Testis (tissue), 2 donors: ENCODE data around the gene POMT2.

Experiments used
- POLR2A ChIP-seq: fragments of 450-650 bp; IDR thresholded peaks from one replicate; pipeline ENCODE4 v1.6.1; 2017; ENCODE audit warnings: antibody characterized with exemption, mild to moderate bottlenecking, moderate library complexity
- TF ChIP-seq, protein P1 (sequence below), 3 experiments: fragments of 450-650 bp in 2 of 3; fragments of 200-600 bp in 1 of 3; sonication (generic) in 1 of 3; IDR thresholded peaks; one replicate each; pipeline ENCODE4 v1.5.1; 2016 to 2019; ENCODE audit warnings: antibody characterized with exemption in 3 of 3, mild to moderate bottlenecking in 2 of 3, moderate library complexity in 1 of 3

DNA sequence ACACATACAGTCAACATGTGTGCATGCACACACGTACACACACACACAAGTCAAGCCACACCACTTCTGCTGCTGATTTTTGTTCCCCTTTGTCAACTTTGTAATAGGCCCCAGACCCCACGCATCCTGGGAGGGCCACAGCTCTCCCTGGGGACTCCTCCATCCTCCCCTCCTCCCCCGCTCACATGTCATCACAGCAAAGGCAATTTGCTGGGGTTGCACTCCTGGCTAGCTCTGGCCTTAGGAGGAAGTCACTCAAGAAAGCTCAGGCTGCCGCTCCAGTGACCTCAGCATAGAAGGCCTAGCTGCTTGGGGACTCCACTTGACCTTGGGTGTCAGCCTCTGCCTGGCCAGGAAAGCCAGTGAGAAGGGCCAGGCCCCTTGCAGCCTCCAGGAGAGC lies 76.8 kb downstream of the POMT2 start:
- TF ChIP-seq, protein P1, sequence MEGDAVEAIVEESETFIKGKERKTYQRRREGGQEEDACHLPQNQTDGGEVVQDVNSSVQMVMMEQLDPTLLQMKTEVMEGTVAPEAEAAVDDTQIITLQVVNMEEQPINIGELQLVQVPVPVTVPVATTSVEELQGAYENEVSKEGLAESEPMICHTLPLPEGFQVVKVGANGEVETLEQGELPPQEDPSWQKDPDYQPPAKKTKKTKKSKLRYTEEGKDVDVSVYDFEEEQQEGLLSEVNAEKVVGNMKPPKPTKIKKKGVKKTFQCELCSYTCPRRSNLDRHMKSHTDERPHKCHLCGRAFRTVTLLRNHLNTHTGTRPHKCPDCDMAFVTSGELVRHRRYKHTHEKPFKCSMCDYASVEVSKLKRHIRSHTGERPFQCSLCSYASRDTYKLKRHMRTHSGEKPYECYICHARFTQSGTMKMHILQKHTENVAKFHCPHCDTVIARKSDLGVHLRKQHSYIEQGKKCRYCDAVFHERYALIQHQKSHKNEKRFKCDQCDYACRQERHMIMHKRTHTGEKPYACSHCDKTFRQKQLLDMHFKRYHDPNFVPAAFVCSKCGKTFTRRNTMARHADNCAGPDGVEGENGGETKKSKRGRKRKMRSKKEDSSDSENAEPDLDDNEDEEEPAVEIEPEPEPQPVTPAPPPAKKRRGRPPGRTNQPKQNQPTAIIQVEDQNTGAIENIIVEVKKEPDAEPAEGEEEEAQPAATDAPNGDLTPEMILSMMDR (IDR thresholded peaks at IDR 0.05): no peak
- no peak for TF ChIP-seq POLR2A
